K562 (cell line): ENCODE results near the gene ATF7IP. TPM values are rescaled to one million over a fixed set of nuclear protein-coding genes. Genes with fewer than 3 reads are reported as not detected.

Source experiments
- ATAC-seq: fragments of 200-7000 bp; cut with Tn5 transposase; 3 replicates; pipeline ENCODE4 v1.9.1; 2020; ENCODE audit warnings: moderate library complexity
- Bru-seq: library from RNA; stranded (reverse); fragments of 400-500 nt; gene quantifications from one replicate; lab custom pipeline; 2021; lab: Mats Ljungman, UMichigan
- BruChase-seq, 2 experiments: library from RNA; stranded (reverse); fragments of 400-500 nt; gene quantifications; one replicate each; lab custom pipeline; 2021; lab: Mats Ljungman, UMichigan
- BruUV-seq: library from RNA; stranded (reverse); fragments of 400-500 nt; replicated peaks from 2 replicates; lab custom pipeline; 2021; lab: Mats Ljungman, UMichigan
- CTCF ChIA-PET: fragments of 300-600 bp; formaldehyde crosslinking; extraction: SDS; loops from one replicate; lab custom pipeline; 2021; ENCODE audit warnings: low intra/inter-chr PET ratio; lab: Yijun Ruan, JAX
- POLR2A ChIA-PET: fragments of 300-600, 350-650 bp; sonication (Branson Sonifier 250); formaldehyde crosslinking; extraction: SDS; loops from one replicate; lab custom pipeline; 2021; ENCODE audit warnings: antibody characterized with exemption, inconsistent platforms; lab: Yijun Ruan, JAX
- DNase-seq, 4 experiments: peaks; one replicate each; pipeline versions ENCODE4 v3.0.0 to v3.0.0-alpha.2; 2011 to 2018; ENCODE audit warnings: low spot score in 3 of 4, mixed read lengths in 3 of 4; ENCODE audit errors: extremely low read depth in 1 of 4
- FAIRE-seq: peaks from 2 replicates; lab custom pipeline; 2011; peaks lifted over from hg19 to GRCh38; lab: Jason Lieb, UNC
- H2AFZ ChIP-seq: 2 replicates; pipeline ENCODE4 v1.6.0; 2011; ENCODE audit warnings: low read depth, low read length, control low read depth, inconsistent platforms
- H3K27ac ChIP-seq: fragments of 200-600 bp; 3 replicates; pipeline ENCODE4 v1.8.0; 2011; ENCODE audit warnings: low read depth, mild to moderate bottlenecking, control low read depth, inconsistent platforms, low read length, moderate library complexity, mixed read lengths; ENCODE audit errors: extremely low read depth
- H3K27me3 ChIP-seq, 2 experiments: fragments of 300-600 bp in 1 of 2; 2 replicates in 1 of 2; 3 replicates in 1 of 2; pipeline versions ENCODE4 v1.6.0 to v1.8.0; 2011; ENCODE audit warnings: inconsistent platforms in 2 of 2, low read length in 2 of 2, mild to moderate bottlenecking in 1 of 2, mixed read lengths in 1 of 2, moderate library complexity in 1 of 2; ENCODE audit not compliant: control insufficient read depth in 2 of 2, insufficient read depth in 2 of 2
- H3K36me3 ChIP-seq: fragments of 300-600 bp; 3 replicates; pipeline ENCODE4 v1.8.0; 2011; ENCODE audit warnings: mild to moderate bottlenecking, low read length, inconsistent platforms; ENCODE audit not compliant: control insufficient read depth, insufficient read depth
- H3K4me1 ChIP-seq, 2 experiments: fragments of 200-600 bp in 1 of 2; replicated peaks in 1 of 2; 2 replicates in 1 of 2; 3 replicates in 1 of 2; pipeline versions ENCODE4 v1.5.1 to v1.8.0; 2011; ENCODE audit warnings: inconsistent platforms in 2 of 2, low read length in 2 of 2, mild to moderate bottlenecking in 1 of 2, mixed read lengths in 1 of 2, moderate library complexity in 1 of 2; ENCODE audit not compliant: control insufficient read depth in 2 of 2, insufficient read depth in 2 of 2
- H3K4me2 ChIP-seq: 2 replicates; pipeline ENCODE4 v1.6.1; 2011; ENCODE audit warnings: low read length, control low read depth, inconsistent platforms, mixed read lengths; ENCODE audit not compliant: insufficient read depth
- H3K4me3 ChIP-seq: fragments of 200-600 bp; sonication (generic), shearing (Covaris generic); 2 replicates; pipeline ENCODE4 v1.5.1; 2016; ENCODE audit warnings: control low read depth, inconsistent platforms
- H3K79me2 ChIP-seq: fragments of 200-600 bp; 3 replicates; pipeline ENCODE4 v1.8.0; 2011; ENCODE audit warnings: low read length, inconsistent platforms; ENCODE audit not compliant: control insufficient read depth, insufficient read depth
- H3K9ac ChIP-seq, 2 experiments: 2 replicates each; pipeline versions ENCODE4 v1.6.0 to v1.6.1; 2011; ENCODE audit warnings: low read depth in 2 of 2, low read length in 2 of 2, control low read depth in 1 of 2, inconsistent platforms in 1 of 2, mild to moderate bottlenecking in 1 of 2, mixed read lengths in 1 of 2; ENCODE audit not compliant: insufficient read depth in 1 of 2
- H3K9me1 ChIP-seq: one replicate; pipeline ENCODE4 v1.6.0; 2011; ENCODE audit warnings: inconsistent platforms, mild to moderate bottlenecking, low read length, moderate library complexity; ENCODE audit not compliant: control insufficient read depth, insufficient read depth
- H3K9me3 ChIP-seq: replicated peaks from 2 replicates; pipeline ENCODE4 v1.5.1; 2011; ENCODE audit warnings: low read depth, low read length, inconsistent platforms; ENCODE audit not compliant: control insufficient read depth, insufficient read depth
- H4K20me1 ChIP-seq: replicated peaks from 2 replicates; pipeline ENCODE4 v1.6.1; 2011; ENCODE audit warnings: low read length, inconsistent platforms, mixed read lengths; ENCODE audit not compliant: control insufficient read depth, insufficient read depth
- ATF7 ChIP-seq: fragments of 450-650 bp; IDR thresholded peaks from 2 replicates; pipeline ENCODE4 v1.7.1; 2014; ENCODE audit warnings: mild to moderate bottlenecking, moderate library complexity
- CBFA2T2 ChIP-seq: fragments of 450-650 bp; conservative IDR thresholded peaks from 2 replicates; pipeline ENCODE4 v1.6.1; 2017; ENCODE audit warnings: mild to moderate bottlenecking
- CCNT2 ChIP-seq: IDR thresholded peaks from 2 replicates; pipeline ENCODE4 v1.6.1; 2011; ENCODE audit warnings: borderline replicate concordance, low read depth, mild to moderate bottlenecking, moderate library complexity, mixed read lengths, low read length; ENCODE audit not compliant: insufficient read length; ENCODE audit errors: extremely low read depth
- HNRNPLL ChIP-seq: fragments of 200-400 bp; formaldehyde crosslinking; IDR thresholded peaks from 2 replicates; pipeline ENCODE4 v1.6.1; 2017; ENCODE audit warnings: low read length, low read depth, mild to moderate bottlenecking; ENCODE audit not compliant: poor library complexity, severe bottlenecking
- MECOM ChIP-seq: fragments of 250-450 bp; sonication (Bioruptor Pico); IDR thresholded peaks from 2 replicates; pipeline ENCODE4 v1.8.0; 2022; ENCODE audit warnings: inconsistent platforms
- POLR2A ChIP-seq: fragments of 450-650 bp; conservative IDR thresholded peaks from 2 replicates; pipeline ENCODE4 v1.6.1; 2016
- PRDM10 ChIP-seq: fragments of 450-650 bp; IDR thresholded peaks from 2 replicates; pipeline ENCODE4 v1.6.1; 2018; ENCODE audit not compliant: partially characterized antibody
- PURB ChIP-seq: sonication (generic); formaldehyde crosslinking; IDR thresholded peaks from 2 replicates; pipeline ENCODE4 v1.9.0; 2021; ENCODE audit warnings: low read depth, mild to moderate bottlenecking, missing genetic modification reagents
- SRSF9 ChIP-seq: fragments of 200-400 bp; formaldehyde crosslinking; IDR thresholded peaks from 2 replicates; pipeline ENCODE4 v1.6.1; 2017; ENCODE audit warnings: low read depth, low read length, borderline replicate concordance
- TRIM28 ChIP-seq: fragments of 450-650 bp; IDR thresholded peaks from 2 replicates; pipeline ENCODE4 v1.6.1; 2017
- WGBS: fragments of 100-300 bp; shearing (Covaris generic); methylation state at CpG from one replicate; pipeline ENCODE4 v1.1.6; 2016; ENCODE audit warnings: low coverage, mixed read lengths; ENCODE audit not compliant: insufficient coverage; ENCODE audit errors: missing lambda C conversion rate; 5-methylcytosine and 5-hydroxymethylcytosine counted together
- in situ Hi-C: fragments of 300-500 bp; cut with MboI; formaldehyde crosslinking; loops from 4 replicates; pipeline ENCODE4 v1.15.0; 2018; ENCODE audit warnings: inconsistent platforms, mixed read lengths
- intact Hi-C: fragments of 100-400 bp; cut with micrococcal nuclease; formaldehyde crosslinking; loops from 2 replicates; pipeline ENCODE4 v1.14.2; 2022
- long read RNA-seq, 3 experiments: library from polyadenylated mRNA in 2 of 3; library from RNA in 1 of 3; unstranded in 2 of 3; stranded (forward) in 1 of 3; transcript quantifications; one replicate each; pipeline ENCODE4 v2.0.0, GENCODE V29; 2019 to 2022
- polyA minus RNA-seq, 3 experiments: library from RNA; depleted of rRNA, polyadenylated mRNA; stranded (reverse); fragments of >200 nt; gene quantifications; 2 replicates each; pipeline ENCODE4 v1.2.3, GENCODE V29; 2011
- polyA plus RNA-seq, 8 experiments: library from polyadenylated mRNA; depleted of rRNA in 4 of 8; stranded (reverse) in 5 of 8; unstranded in 3 of 8; fragments of >200 nt; fragmentation: Nextera tagmentation in 2 of 8; fragmentation: Illumina TruSeq in 1 of 8; extraction: Ambion mirVana in 2 of 8; extraction: Trizol in 1 of 8; gene quantifications; 2 replicates each; pipeline versions ENCODE4 v1.2.1 to v1.2.3, GENCODE V29; 2011 to 2014; ENCODE audit warnings: inconsistent platforms in 1 of 8, missing spikeins in 1 of 8
- total RNA-seq, 7 experiments: library from RNA; depleted of rRNA in 6 of 7; stranded (reverse); fragments of >200 nt in 6 of 7; fragmentation: Illumina TruSeq in 2 of 7; extraction: Trizol in 2 of 7; gene quantifications; 2 replicates each; pipeline versions ENCODE4 v1.2.1 to v1.2.3, GENCODE V29; 2011 to 2021; ENCODE audit warnings: low replicate concordance in 1 of 7

The ATF7IP gene
- 14.3 and 114 TPM in 2 replicates for total RNA-seq (2011; cell fraction: chromatin; rRNA removed; ENCODE audit: low replicate concordance)
- total RNA-seq (2011; cell fraction: nucleolus; rRNA removed), result 6.0 and 11.7 TPM in 2 replicates
- total RNA-seq (2011; cell fraction: nucleoplasm; rRNA removed), result 26.8 and 42.1 TPM in 2 replicates
- total RNA-seq (2014; rRNA removed), result 9.7 and 11.0 TPM in 2 replicates
- total RNA-seq (2014; rRNA removed; fragmentation: Illumina TruSeq; extraction: Trizol), result 21.1 and 22.2 TPM in 2 replicates
- 19.6 and 19.9 TPM in 2 replicates for total RNA-seq (2015; rRNA removed; fragmentation: Illumina TruSeq; extraction: Trizol)
- total RNA-seq (2021), result 27.1 and 28.0 TPM in 2 replicates
- 4.2 and 8.4 TPM in 2 replicates for polyA plus RNA-seq (2011; rRNA removed)
- polyA plus RNA-seq (2011; cell fraction: cytosol; rRNA removed), result 4.6 and 6.6 TPM in 2 replicates
- polyA plus RNA-seq (2011; cell fraction: nucleus; rRNA removed), result 11.4 and 12.4 TPM in 2 replicates
- polyA plus RNA-seq (2012), result 7.3 and 12.0 TPM in 2 replicates
- 11.7 and 13.7 TPM in 2 replicates for polyA plus RNA-seq (2014; fragmentation: Illumina TruSeq; extraction: Trizol)
- 1 to 10 TPM; 2.8 to 3.5 TPM for polyA plus RNA-seq (2014; fragmentation: Nextera tagmentation; extraction: Ambion mirVana)
- polyA plus RNA-seq (2014; rRNA removed), result 6.0 and 7.0 TPM in 2 replicates
- polyA minus RNA-seq (2011; rRNA and poly(A)+ RNA removed), result 22.9 and 34.8 TPM in 2 replicates
- polyA minus RNA-seq (2011; cell fraction: cytosol; rRNA and poly(A)+ RNA removed), result 14.7 and 15.1 TPM in 2 replicates
- polyA minus RNA-seq (2011; cell fraction: nucleus; rRNA and poly(A)+ RNA removed), result 13.7 and 25.0 TPM in 2 replicates
- percentile 77 among the genes with signal in this experiment for Bru-seq, nascent RNA
- percentile 81 among the genes with signal in this experiment for BruChase-seq, experiment 1, labeled RNA remaining after a 2-hour chase
- BruChase-seq, experiment 2, labeled RNA remaining after a 6-hour chase, result percentile 81 among the genes with signal in this experiment
- long read RNA-seq, experiment 1, full-length matches to known transcripts, result 5 of 23 reads
- long read RNA-seq, experiment 1, partial matches to known transcripts, result 10 of 23 reads
- long read RNA-seq, experiment 1, other reads (novel, unspliced or antisense), result 8 of 23 reads
- long read RNA-seq, experiment 2, full-length matches to known transcripts, result 5 of 13 reads
- long read RNA-seq, experiment 2, partial matches to known transcripts, result 2 of 13 reads
- long read RNA-seq, experiment 2, other reads (novel, unspliced or antisense), result 6 of 13 reads
- long read RNA-seq, experiment 3, partial matches to known transcripts, result 4 of 6 reads
- long read RNA-seq, experiment 3, other reads (novel, unspliced or antisense), result 2 of 6 reads

- no peaks in the 10 kb centered on the region; a peak in 1 of 5 replicates for H3K4me1 ChIP-seq
- no peaks in the 10 kb centered on the region for H3K9me1 ChIP-seq
- H3K4me2 ChIP-seq, result peak within 1 kb of the TSS; percentile 60
- 22% methylated on average over 31 of the region's 55 CpGs for WGBS
- H3K9ac ChIP-seq, result peak within 1 kb of the TSS; percentile 76 to 85
- intact Hi-C loops, result loop anchor here (1.0 to 5.0 kb wide), 3 partner anchors 109 to 179 kb away; no protein-coding TSS in a partner anchor
- H3K4me3 ChIP-seq, result peak within 1 kb of the TSS; percentile 41
- H3K9me3 ChIP-seq, result peaks cover 3% of the 10 kb centered on the region
- DNase-seq, result peak; percentile 75 to 90 (median 82)
- H3K79me2 ChIP-seq, result peaks cover 46% of the 10 kb centered on the region
- ChIA-PET CTCF (interaction anchor here (1.1 kb wide), 1 partner anchor 180 kb away, joined by 3 read pairs; no protein-coding TSS in a partner anchor), POLR2A (interaction anchor here (0.9 to 1.2 kb wide), 4 partner anchors 29 to 127 kb away, joined by 3 to 10 read pairs (median 3); no protein-coding TSS in a partner anchor)
- no peaks in the 10 kb centered on the region for H4K20me1 ChIP-seq
- H3K27me3 ChIP-seq, result no peaks in the 10 kb centered on the region
- peak within 1 kb of the TSS; percentile 93 for H3K27ac ChIP-seq
- ATAC-seq, result peak; percentile 93
- no peaks in the 10 kb centered on the region for H3K36me3 ChIP-seq
- H2AFZ ChIP-seq, result peak within 1 kb of the TSS; percentile 59
- FAIRE-seq, result peak; percentile 86
- in situ Hi-C loops, result loop anchor here (10.0 kb wide), 1 partner anchor 111 kb away; no protein-coding TSS in a partner anchor
- no TSS peak for BruUV-seq
- TF ChIP-seq HNRNPLL (peak; percentile 73), SRSF9 (no peak), TRIM28 (no peak), POLR2A (peak; percentile 60), MECOM (no peak), CBFA2T2 (0 out of 2 replicates have a peak, but pooled peaks have one; percentile 37), PRDM10 (no peak), CCNT2 (peak; percentile 27), PURB (CRISPR knock-in tag) (no peak), ATF7 (peak; percentile 16; the same call in 1 of the 2 replicates)
Measured at GRCh38 chr12:14365294-14366208, at the start of gene ATF7IP. ATF7IP (plus strand) TSS chr12:14365682; CDS start chr12:14423916, 58,234 bp downstream.
